BE2C (cell line): ENCODE data around the gene POLR2L.

ENCODE experiments used
- DNase-seq: peaks from one replicate; pipeline ENCODE4 v3.0.0-alpha.2; 2020
- H3K27me3 ChIP-seq: fragments of 250-450 bp; sonication (Bioruptor Pico); 2 replicates; pipeline ENCODE4 v1.5.1; 2020; ENCODE audit warnings: mild to moderate bottlenecking
- H3K36me3 ChIP-seq: fragments of 250-450 bp; sonication (Bioruptor Pico); 2 replicates; pipeline ENCODE4 v1.5.1; 2020; ENCODE audit warnings: mild to moderate bottlenecking
- H3K4me1 ChIP-seq: fragments of 250-450 bp; sonication (Bioruptor Pico); 2 replicates; pipeline ENCODE4 v1.5.1; 2020
- H3K4me3 ChIP-seq: 2 replicates; pipeline ENCODE4 v1.5.1; 2011; ENCODE audit warnings: low read depth, low read length
- H3K9me3 ChIP-seq: fragments of 250-450 bp; sonication (Bioruptor Pico); 2 replicates; pipeline ENCODE4 v1.5.1; 2020
- TF ChIP-seq, protein P1 (sequence below): IDR thresholded peaks from 2 replicates; pipeline ENCODE4 v1.5.1; 2012; ENCODE audit warnings: mild to moderate bottlenecking, low read depth, low read length

The POLR2L gene

DNA sequence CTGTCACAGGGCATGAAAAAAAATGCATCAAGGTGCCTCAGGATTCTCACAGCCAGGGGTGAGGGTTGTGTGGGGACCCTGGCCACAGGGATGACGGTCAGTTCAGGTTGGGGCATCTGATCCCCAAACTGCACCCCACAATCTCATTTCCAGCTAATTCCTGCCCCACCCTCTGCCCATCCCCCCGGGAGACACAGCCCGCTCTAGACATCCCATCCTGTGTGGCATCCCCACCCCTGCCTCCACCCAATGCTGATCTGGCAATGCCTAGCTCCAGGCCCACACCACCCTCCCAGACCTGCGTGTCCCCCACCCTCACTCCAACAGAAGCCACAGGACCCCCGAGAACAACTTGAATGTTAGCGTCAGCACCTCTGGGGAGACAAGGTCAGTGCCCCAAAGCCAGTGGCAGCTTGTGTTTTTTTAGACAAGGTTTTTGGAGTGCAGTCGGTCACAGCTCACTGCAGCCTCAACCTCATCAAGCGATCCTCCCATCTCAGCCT, 25.6 kb upstream of the POLR2L start:
- Histone ChIP-seq H3K36me3 (no peaks in the 10 kb centered on the region; the same call in 1 of the 2 replicates), H3K4me1 (no peaks in the 10 kb centered on the region), H3K9me3 (no peaks in the 10 kb centered on the region), H3K4me3 (no peak overlapping the region), H3K27me3 (no peaks in the 10 kb centered on the region)
- TF ChIP-seq, protein P1, sequence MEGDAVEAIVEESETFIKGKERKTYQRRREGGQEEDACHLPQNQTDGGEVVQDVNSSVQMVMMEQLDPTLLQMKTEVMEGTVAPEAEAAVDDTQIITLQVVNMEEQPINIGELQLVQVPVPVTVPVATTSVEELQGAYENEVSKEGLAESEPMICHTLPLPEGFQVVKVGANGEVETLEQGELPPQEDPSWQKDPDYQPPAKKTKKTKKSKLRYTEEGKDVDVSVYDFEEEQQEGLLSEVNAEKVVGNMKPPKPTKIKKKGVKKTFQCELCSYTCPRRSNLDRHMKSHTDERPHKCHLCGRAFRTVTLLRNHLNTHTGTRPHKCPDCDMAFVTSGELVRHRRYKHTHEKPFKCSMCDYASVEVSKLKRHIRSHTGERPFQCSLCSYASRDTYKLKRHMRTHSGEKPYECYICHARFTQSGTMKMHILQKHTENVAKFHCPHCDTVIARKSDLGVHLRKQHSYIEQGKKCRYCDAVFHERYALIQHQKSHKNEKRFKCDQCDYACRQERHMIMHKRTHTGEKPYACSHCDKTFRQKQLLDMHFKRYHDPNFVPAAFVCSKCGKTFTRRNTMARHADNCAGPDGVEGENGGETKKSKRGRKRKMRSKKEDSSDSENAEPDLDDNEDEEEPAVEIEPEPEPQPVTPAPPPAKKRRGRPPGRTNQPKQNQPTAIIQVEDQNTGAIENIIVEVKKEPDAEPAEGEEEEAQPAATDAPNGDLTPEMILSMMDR: no peak
- no peak for DNase-seq

DNA sequence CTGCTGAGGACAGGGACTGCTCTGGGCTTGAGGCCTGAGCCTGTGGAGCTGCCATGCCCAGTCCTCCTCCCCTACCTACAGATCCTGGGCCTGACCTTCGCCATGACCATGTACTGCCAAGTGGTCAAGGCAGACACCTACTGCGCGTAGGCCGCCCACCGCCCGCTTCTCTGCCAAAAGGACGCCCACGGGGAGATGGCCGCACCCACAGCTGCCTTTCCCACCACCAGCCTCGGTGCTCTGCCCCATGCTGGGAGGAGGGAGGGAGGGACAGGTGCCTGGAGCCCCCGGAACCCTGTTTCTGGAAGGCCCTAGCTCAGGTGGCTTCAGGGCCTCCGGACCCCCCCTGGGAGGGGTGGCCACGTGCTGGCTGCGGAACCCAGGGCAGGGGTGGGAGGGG, 24.2 kb upstream of the POLR2L start:
- H3K9me3 ChIP-seq: no peaks in the 10 kb centered on the region
- no peaks in the 10 kb centered on the region; the same call in 1 of the 2 replicates for H3K36me3 ChIP-seq
- no peak overlapping the region for H3K4me3 ChIP-seq
- H3K27me3 ChIP-seq: no peaks in the 10 kb centered on the region
- peaks cover 10% of the 10 kb centered on the region for H3K4me1 ChIP-seq
- no peak for DNase-seq
- TF ChIP-seq, protein P1: no peak

DNA sequence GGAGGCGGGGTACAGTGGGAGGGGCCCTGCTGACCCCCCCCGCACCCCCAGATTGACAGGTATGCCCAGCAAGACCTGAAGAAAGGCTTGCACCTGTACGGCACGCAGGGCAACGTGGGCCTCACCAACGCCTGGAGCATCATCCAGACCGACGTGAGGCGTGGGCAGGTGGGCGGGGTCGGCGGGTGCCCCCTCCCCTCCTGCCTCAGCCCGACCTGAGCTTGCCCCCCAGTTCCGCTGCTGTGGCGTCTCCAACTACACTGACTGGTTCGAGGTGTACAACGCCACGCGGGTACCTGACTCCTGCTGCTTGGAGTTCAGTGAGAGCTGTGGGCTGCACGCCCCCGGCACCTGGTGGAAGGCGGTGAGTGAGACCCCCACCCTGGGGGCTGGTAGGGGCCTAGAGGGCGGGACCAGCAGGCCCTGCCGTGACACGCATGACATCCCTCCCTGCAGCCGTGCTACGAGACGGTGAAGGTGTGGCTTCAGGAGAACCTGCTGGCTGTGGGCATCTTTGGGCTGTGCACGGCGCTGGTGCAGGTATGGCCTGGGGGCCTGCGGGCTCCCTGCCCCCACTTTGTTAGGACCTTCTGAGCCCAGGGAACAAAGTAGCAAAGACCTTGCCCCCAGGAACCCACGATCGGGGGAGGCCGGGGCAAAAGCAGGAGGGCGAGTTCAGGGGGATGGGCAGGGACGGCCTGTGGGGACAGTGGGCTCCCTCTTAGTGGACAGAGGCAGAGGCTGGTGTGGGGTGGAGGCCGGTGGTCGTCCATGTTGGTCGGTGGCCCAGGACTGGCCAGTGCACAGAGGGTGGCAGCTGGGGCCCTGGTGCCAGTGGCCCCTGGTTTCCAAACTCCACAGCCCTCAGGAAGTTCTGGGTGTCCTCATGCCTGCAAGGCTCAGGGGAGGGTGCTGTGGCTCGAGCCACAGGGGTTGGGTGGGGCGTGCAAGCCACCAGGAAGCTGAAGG, 23.4 kb upstream of the POLR2L start:
- H3K4me1 ChIP-seq: peaks cover 10% of the 10 kb centered on the region
- TF ChIP-seq, protein P1: no peak
- no peak for DNase-seq

DNA sequence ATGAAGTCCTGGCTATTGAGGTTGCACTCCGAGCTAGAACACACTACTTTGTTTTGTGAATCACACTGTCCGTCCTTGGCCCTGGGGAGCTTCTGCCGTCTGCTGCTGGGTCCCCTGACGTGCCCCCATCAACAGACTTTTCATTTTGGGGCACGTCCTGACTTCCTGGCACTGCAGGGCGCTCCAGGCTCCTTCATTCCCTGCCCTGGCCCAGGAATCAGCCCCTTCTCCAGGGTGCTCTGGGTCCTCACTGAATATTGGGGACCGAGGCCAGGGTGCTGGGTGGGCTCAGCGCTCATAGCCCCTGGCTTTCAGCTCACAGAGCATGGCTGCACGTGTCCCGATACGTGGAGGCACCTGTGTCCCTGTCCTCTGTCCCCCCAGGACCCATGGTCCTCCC, 22.6 kb upstream of the POLR2L start:
- peaks cover 15% of the 10 kb centered on the region for H3K4me1 ChIP-seq
- H3K36me3 ChIP-seq: no peaks in the 10 kb centered on the region; the same call in 1 of the 2 replicates
- TF ChIP-seq, protein P1: no peak
- DNase-seq: no peak
- no peaks in the 10 kb centered on the region for H3K9me3 ChIP-seq
- no peaks in the 10 kb centered on the region for H3K27me3 ChIP-seq
- H3K4me3 ChIP-seq: no peak overlapping the region

More for the DNA sequence above, 23.4 kb upstream of the POLR2L start:
- Histone ChIP-seq H3K4me3 (no peak overlapping the region), H3K27me3 (no peaks in the 10 kb centered on the region), H3K36me3 (no peaks in the 10 kb centered on the region; the same call in 1 of the 2 replicates), H3K9me3 (no peaks in the 10 kb centered on the region)

DNA sequence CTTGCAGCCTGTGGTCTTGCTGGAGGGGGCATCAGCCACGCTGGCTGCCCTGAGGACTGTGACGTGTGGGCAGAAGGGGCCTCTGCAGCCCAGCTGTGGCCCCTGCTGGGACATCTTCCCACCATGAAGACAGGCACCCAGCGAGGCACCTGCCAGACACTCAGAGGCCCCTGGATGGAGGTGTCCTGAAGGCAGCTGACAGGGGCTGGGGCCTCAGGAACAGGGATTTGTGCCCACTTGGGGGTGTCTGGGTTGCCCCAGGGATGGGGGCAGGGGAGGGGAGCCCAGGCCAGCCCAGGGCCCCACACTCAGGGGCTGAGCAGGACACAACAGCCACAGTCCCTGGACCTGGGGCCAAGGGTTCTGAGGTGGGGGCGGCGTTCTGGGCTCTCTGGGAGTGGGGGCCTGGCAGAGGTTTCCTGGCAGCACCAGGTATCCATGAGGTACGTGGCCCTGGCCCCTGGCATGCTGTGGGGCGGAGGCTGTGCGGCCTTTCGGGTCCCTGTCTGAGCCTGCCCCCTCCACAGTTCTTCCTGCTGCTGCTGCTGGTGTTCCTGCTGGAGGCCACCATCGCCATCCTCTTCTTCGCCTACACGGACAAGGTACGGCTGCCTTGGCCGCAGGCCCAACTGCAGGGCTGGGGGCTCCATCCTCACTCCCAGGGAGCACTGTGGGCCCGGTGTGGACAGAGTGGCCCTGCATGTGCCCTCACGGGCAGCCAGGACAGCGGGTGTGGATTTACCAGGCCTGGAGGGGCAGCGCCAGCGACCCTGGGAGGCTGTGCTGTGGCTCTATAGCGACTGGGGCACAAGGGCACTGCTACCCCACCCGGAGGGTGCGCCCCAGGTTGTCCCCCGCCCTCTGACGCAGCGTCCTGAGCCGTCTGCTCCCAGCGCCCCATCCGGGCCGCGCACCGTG, 21.8 kb upstream of the POLR2L start:
- TF ChIP-seq, protein P1: no peak
- DNase-seq: no peak
- H3K4me1 ChIP-seq: peaks cover 16% of the 10 kb centered on the region
- H3K9me3 ChIP-seq: no peaks in the 10 kb centered on the region
- H3K36me3 ChIP-seq: no peaks in the 10 kb centered on the region; the same call in 1 of the 2 replicates
- no peaks in the 10 kb centered on the region for H3K27me3 ChIP-seq
- no peak overlapping the region for H3K4me3 ChIP-seq
